Mesenchymal stem cell (in vitro differentiated cells and primary cell): Measurements from ENCODE around the gene MZT1.
"Not testable (repeated sequence)": the region's sequence is repeated elsewhere in the genome, so short reads cannot be mapped to it uniquely, and the experiment has no call there.

ENCODE experiments used
- DNase-seq: peaks from one replicate; pipeline ENCODE4 v3.0.0-alpha.2; 2013
- H2AFZ ChIP-seq: one replicate; pipeline ENCODE4 v1.6.1; 2013; ENCODE audit warnings: low read depth, mild to moderate bottlenecking, control low read depth, inconsistent platforms, low read length, moderate library complexity
- H2AK5ac ChIP-seq: 2 replicates; pipeline ENCODE4 v1.6.1; 2013; ENCODE audit warnings: low read length, moderate library complexity, mild to moderate bottlenecking, inconsistent platforms; ENCODE audit not compliant: severe bottlenecking
- H2BK120ac ChIP-seq: one replicate; pipeline ENCODE4 v1.6.1; 2013; ENCODE audit warnings: low read depth, mild to moderate bottlenecking, inconsistent platforms, low read length, moderate library complexity
- H2BK12ac ChIP-seq, 2 experiments: one replicate each; pipeline ENCODE4 v1.6.1; 2013; ENCODE audit warnings: inconsistent platforms in 2 of 2, low read length in 2 of 2, mild to moderate bottlenecking in 2 of 2, moderate library complexity in 2 of 2, control low read depth in 1 of 2
- H2BK15ac ChIP-seq: one replicate; pipeline ENCODE4 v1.6.1; 2013; ENCODE audit warnings: mild to moderate bottlenecking, low read depth, inconsistent platforms; ENCODE audit not compliant: poor library complexity, severe bottlenecking
- H2BK5ac ChIP-seq: 2 replicates; pipeline ENCODE4 v1.6.1; 2013; ENCODE audit warnings: low read depth, mild to moderate bottlenecking, low read length, control low read depth, inconsistent platforms; ENCODE audit not compliant: poor library complexity, severe bottlenecking
- H3K14ac ChIP-seq, 2 experiments: one replicate each; pipeline ENCODE4 v1.6.1; 2013; ENCODE audit warnings: inconsistent platforms in 2 of 2, low read length in 2 of 2, control low read depth in 1 of 2, mild to moderate bottlenecking in 1 of 2, moderate library complexity in 1 of 2
- H3K18ac ChIP-seq, 2 experiments: one replicate each; pipeline ENCODE4 v1.6.1; 2013; ENCODE audit warnings: inconsistent platforms in 2 of 2, low read length in 2 of 2, control low read depth in 1 of 2, low read depth in 1 of 2, mild to moderate bottlenecking in 1 of 2
- H3K23ac ChIP-seq, 2 experiments: one replicate each; pipeline ENCODE4 v1.6.1; 2013; ENCODE audit warnings: inconsistent platforms in 2 of 2, low read length in 2 of 2, mild to moderate bottlenecking in 2 of 2, moderate library complexity in 2 of 2, control low read depth in 1 of 2
- H3K27ac ChIP-seq: 2 replicates; pipeline ENCODE4 v1.5.1; 2013; ENCODE audit warnings: mild to moderate bottlenecking, moderate library complexity, low read length, control low read depth, inconsistent platforms; ENCODE audit not compliant: poor library complexity, severe bottlenecking
- H3K27me3 ChIP-seq, 2 experiments: 2 replicates each; pipeline versions ENCODE4 v1.6.1 to v1.7.0; 2013; ENCODE audit warnings: low read length in 2 of 2, mild to moderate bottlenecking in 2 of 2, moderate library complexity in 2 of 2, control low read depth in 1 of 2, inconsistent platforms in 1 of 2; ENCODE audit not compliant: control insufficient read depth in 1 of 2, insufficient read depth in 1 of 2
- H3K36me3 ChIP-seq, 2 experiments: 2 replicates each; pipeline versions ENCODE4 v1.6.1 to v1.7.0; 2013; ENCODE audit warnings: low read length in 2 of 2, control low read depth in 1 of 2, inconsistent platforms in 1 of 2, low read depth in 1 of 2, mild to moderate bottlenecking in 1 of 2; ENCODE audit not compliant: insufficient read depth in 2 of 2, control insufficient read depth in 1 of 2
- H3K4ac ChIP-seq, 2 experiments: one replicate each; pipeline ENCODE4 v1.6.1; 2013; ENCODE audit warnings: inconsistent platforms in 2 of 2, low read length in 2 of 2, mild to moderate bottlenecking in 2 of 2, moderate library complexity in 2 of 2, control low read depth in 1 of 2, low read depth in 1 of 2
- H3K4me1 ChIP-seq: 2 replicates; pipeline ENCODE4 v1.6.1; 2013; ENCODE audit warnings: low read depth, low read length, control low read depth; ENCODE audit not compliant: control insufficient read depth, insufficient read depth
- H3K4me2 ChIP-seq: 2 replicates; pipeline ENCODE4 v1.6.1; 2013; ENCODE audit warnings: low read length, mild to moderate bottlenecking, inconsistent platforms; ENCODE audit not compliant: poor library complexity, severe bottlenecking
- H3K4me3 ChIP-seq, 2 experiments: 2 replicates each; pipeline versions ENCODE4 v1.5.1 to v1.7.0; 2013; ENCODE audit warnings: low read length in 2 of 2, mild to moderate bottlenecking in 2 of 2, control low read depth in 1 of 2, low read depth in 1 of 2; ENCODE audit not compliant: insufficient read depth in 1 of 2
- H3K79me1 ChIP-seq: replicated peaks from 2 replicates; pipeline ENCODE4 v1.6.1; 2013; ENCODE audit warnings: mild to moderate bottlenecking, control low read depth, low read length, inconsistent platforms; ENCODE audit not compliant: poor library complexity, severe bottlenecking
- H3K9ac ChIP-seq: 2 replicates; pipeline ENCODE4 v1.7.0; 2013; ENCODE audit warnings: mild to moderate bottlenecking, low read length, moderate library complexity
- H3K9me3 ChIP-seq: 2 replicates; pipeline ENCODE4 v1.7.0; 2013; ENCODE audit warnings: mild to moderate bottlenecking, low read length; ENCODE audit not compliant: control insufficient read depth
- H4K8ac ChIP-seq: one replicate; pipeline ENCODE4 v1.6.1; 2013; ENCODE audit warnings: inconsistent platforms, mild to moderate bottlenecking, low read length, moderate library complexity
- H4K91ac ChIP-seq: one replicate; pipeline ENCODE4 v1.6.1; 2013; ENCODE audit warnings: mild to moderate bottlenecking, low read length, inconsistent platforms
- WGBS: methylation state at CpG from one replicate; pipeline ENCODE4 v1.1.7; 2013; ENCODE audit warnings: mixed read lengths; 5-methylcytosine and 5-hydroxymethylcytosine counted together

Gene MZT1

GRCh38 chr13:72726185-72726584, 1.2 kb downstream of the MZT1 start:
- 94% methylated on average over 11 of the region's 15 CpGs for WGBS

GRCh38 chr13:72716776-72717175, 10.7 kb downstream of the MZT1 start:
- DNase-seq, result peak; percentile 37
- Histone ChIP-seq H3K4me1 (no peaks in the 10 kb centered on the region), H3K9ac (no peak overlapping the region), H2BK15ac (no peak overlapping the region), H2AK5ac (no peak overlapping the region), H4K8ac (no peak overlapping the region), H2AFZ (no peak overlapping the region), H3K36me3 (peaks cover 15 to 63% of the 10 kb centered on the region in 2 experiments), H3K14ac (no peak overlapping the region), H2BK120ac (no peak overlapping the region), H2BK5ac (no peak overlapping the region), H3K4me2 (no peak overlapping the region), H3K27ac (peak overlapping the region; percentile 21), H3K23ac (no peak overlapping the region), H3K18ac (peak overlapping the region in 1 of 2 experiments; percentile 48), H3K4ac (no peak overlapping the region), H3K27me3 (no peaks in the 10 kb centered on the region), H3K4me3 (no peak overlapping the region), H4K91ac (no peak overlapping the region), H3K79me1 (peaks cover 26% of the 10 kb centered on the region), H3K9me3 (no peaks in the 10 kb centered on the region), H2BK12ac (no peak overlapping the region)
- 65% methylated on average over 3 of the region's 3 CpGs for WGBS

More at GRCh38 chr13:72726185-72726584, 1.2 kb downstream of the MZT1 start:
- H3K4me1 ChIP-seq, H3K27ac ChIP-seq, H3K79me1 ChIP-seq, H4K8ac ChIP-seq, H2BK15ac ChIP-seq, H2AFZ ChIP-seq, H3K27me3 ChIP-seq, H2AK5ac ChIP-seq, H3K18ac ChIP-seq, H3K14ac ChIP-seq, H3K9me3 ChIP-seq, H2BK5ac ChIP-seq, DNase-seq, H2BK12ac ChIP-seq, H3K4ac ChIP-seq, H4K91ac ChIP-seq, H2BK120ac ChIP-seq: not testable (repeated sequence)
- Histone ChIP-seq H3K4me3 (peak overlapping the region in 1 of 2 experiments; percentile 97), H3K9ac (peak overlapping the region; percentile 93), H3K36me3 (peaks cover 0 to 10% of the 10 kb centered on the region in 2 experiments), H3K23ac (peak overlapping the region in 1 of 2 experiments; percentile 60), H3K4me2 (peak overlapping the region; percentile 45)

GRCh38 chr13:72700509-72700908, 26.9 kb downstream of the MZT1 start:
- H3K36me3 ChIP-seq, result no peaks in the 10 kb centered on the region
- H3K9me3 ChIP-seq, result no peaks in the 10 kb centered on the region
- DNase-seq, result no peak
- WGBS, result no CpG with 5 or more reads among the region's 1 CpG
- no peak overlapping the region for H2BK5ac ChIP-seq
- no peaks in the 10 kb centered on the region for H3K79me1 ChIP-seq
- H4K8ac ChIP-seq, result no peak overlapping the region
- no peak overlapping the region for H2AFZ ChIP-seq
- H2AK5ac ChIP-seq, result no peak overlapping the region
- no peak overlapping the region for H3K4ac ChIP-seq
- H3K14ac ChIP-seq, result no peak overlapping the region
- H2BK15ac ChIP-seq, result no peak overlapping the region
- no peak overlapping the region for H3K27ac ChIP-seq
- no peak overlapping the region for H3K4me3 ChIP-seq
- no peak overlapping the region for H2BK120ac ChIP-seq
- peaks cover 0 to under 1% of the 10 kb centered on the region in 2 experiments for H3K27me3 ChIP-seq
- H3K4me1 ChIP-seq, result no peaks in the 10 kb centered on the region
- no peak overlapping the region for H2BK12ac ChIP-seq
- no peak overlapping the region for H3K9ac ChIP-seq
- H4K91ac ChIP-seq, result no peak overlapping the region
- no peak overlapping the region for H3K18ac ChIP-seq
- no peak overlapping the region for H3K4me2 ChIP-seq
- H3K23ac ChIP-seq, result no peak overlapping the region

- peak overlapping the region; percentile 32 for H3K9ac ChIP-seq
- H3K4me2 ChIP-seq, result no peak overlapping the region
- H3K4me3 ChIP-seq, result peak overlapping the region in 1 of 2 experiments; percentile 8
- no peak overlapping the region for H2AFZ ChIP-seq
- H4K8ac ChIP-seq, result no peak overlapping the region
- no peak overlapping the region for H2AK5ac ChIP-seq
- H3K14ac ChIP-seq, result no peak overlapping the region
- WGBS, result 78% methylated on average over 2 of the region's 2 CpGs
- H3K23ac ChIP-seq, result no peak overlapping the region
- no peaks in the 10 kb centered on the region for H3K9me3 ChIP-seq
- H3K27me3 ChIP-seq, result peaks cover 0 to 8% of the 10 kb centered on the region in 2 experiments
- no peak overlapping the region for H3K27ac ChIP-seq
- no peak overlapping the region for H3K4ac ChIP-seq
- H2BK15ac ChIP-seq, result no peak overlapping the region
- no peak overlapping the region for H3K18ac ChIP-seq
- no peak overlapping the region for H2BK5ac ChIP-seq
- no peaks in the 10 kb centered on the region for H3K79me1 ChIP-seq
- no peaks in the 10 kb centered on the region for H3K4me1 ChIP-seq
- H4K91ac ChIP-seq, result no peak overlapping the region
- no peak overlapping the region for H2BK120ac ChIP-seq
- no peak overlapping the region for H2BK12ac ChIP-seq
- no peak for DNase-seq
- no peaks in the 10 kb centered on the region for H3K36me3 ChIP-seq
Measured at GRCh38 chr13:72698164-72698563, 29.3 kb downstream of the MZT1 start.
